Muscle of arm (tissue), 12 donors: ENCODE results near the gene MED26. TPM values are rescaled to one million over a fixed set of nuclear protein-coding genes. Genes with fewer than 3 reads are reported as not detected.
"Not testable (repeated sequence)": the region's sequence is repeated elsewhere in the genome, so short reads cannot be mapped to it uniquely, and the experiment has no call there.

Experiments used
- DNase-seq: peaks from one replicate; pipeline ENCODE4 v3.0.0-alpha.2; 2013
- polyA plus RNA-seq, 12 donors: library from polyadenylated mRNA; unstranded; fragments of 120-200 nt; gene quantifications; one replicate each; pipeline ENCODE4 v1.2.1, GENCODE V29; 2013; ENCODE audit not compliant: insufficient read length in 12 of 12

The MED26 gene
- polyA plus RNA-seq, 12 donors: 4.6 to 7.7 (median 6.1) TPM; not detected in 1

DNA sequence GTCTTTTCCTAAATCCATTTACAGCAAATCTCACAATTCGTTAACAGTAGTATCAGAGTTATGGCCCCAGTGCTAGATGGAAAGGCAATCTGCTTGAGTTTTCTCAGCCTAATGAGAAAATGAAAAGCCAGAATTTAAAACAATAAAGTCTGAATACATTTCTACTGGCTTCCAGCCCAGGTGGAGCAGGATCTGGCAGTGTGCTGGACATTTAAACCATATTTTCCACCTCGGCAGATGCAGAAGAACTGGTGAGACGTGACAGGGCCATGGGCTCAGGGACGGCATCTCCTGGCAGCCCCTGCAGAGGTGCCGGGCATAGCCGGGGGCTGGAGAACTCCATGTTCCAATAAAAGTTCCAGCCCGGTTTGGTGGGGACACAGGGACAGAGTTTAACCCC is 24.9 kb upstream of the MED26 start:
- DNase-seq: no peak

DNA sequence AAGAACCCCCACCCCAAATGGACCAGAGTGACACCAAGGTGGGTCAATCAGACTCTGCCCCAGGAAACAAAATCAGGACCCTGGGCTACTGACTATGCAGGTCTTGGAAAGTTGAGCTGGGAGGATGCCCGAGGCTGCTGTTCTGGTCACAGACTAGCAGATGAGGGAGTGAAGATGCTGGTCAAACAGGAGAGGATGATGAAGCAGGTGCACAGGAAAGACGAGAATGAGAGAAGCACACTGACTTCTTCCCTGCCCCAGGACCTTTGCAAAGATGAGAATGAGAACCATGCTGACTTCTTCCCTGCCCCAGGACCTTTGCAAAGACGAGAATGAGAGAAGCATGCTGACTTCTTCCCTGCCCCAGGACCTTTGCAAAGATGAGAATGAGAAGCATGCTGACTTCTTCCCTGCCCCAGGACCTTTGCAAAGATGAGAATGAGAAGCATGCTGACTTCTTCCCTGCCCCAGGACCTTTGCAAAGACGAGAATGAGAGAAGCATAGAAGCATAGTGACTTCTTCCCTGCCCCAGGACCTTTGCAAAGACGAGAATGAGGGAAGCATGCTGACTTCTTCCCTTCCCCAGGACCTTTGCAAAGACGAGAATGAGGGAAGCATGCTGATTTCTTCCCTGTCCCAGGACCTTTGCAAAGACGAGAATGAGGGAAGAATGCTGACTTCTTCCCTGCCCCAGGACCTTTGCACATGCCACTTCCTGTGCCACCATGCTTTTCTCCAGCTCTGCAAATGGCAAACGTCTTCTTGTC is 23.6 kb upstream of the MED26 start:
- not testable (repeated sequence) for DNase-seq

DNA sequence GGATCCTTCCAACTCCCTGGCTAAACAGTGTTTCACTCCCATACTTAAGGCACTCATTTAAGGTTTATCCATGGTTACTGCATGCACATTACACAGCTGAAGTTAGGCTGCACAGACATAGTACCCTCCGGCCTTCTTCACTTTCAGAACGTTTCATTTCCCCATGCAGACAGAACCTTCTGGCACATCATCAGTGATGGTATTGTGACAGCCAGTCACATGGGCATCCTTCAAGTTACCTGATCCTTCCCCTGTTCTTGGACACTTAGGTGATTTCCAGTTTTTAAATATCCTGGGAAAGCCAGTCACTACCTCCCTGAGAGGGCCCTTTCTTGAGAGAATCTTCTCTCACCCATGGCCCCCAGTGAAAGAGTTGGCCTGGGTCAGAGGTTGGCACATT is 22.8 kb upstream of the MED26 start:
- DNase-seq: no peak

DNA sequence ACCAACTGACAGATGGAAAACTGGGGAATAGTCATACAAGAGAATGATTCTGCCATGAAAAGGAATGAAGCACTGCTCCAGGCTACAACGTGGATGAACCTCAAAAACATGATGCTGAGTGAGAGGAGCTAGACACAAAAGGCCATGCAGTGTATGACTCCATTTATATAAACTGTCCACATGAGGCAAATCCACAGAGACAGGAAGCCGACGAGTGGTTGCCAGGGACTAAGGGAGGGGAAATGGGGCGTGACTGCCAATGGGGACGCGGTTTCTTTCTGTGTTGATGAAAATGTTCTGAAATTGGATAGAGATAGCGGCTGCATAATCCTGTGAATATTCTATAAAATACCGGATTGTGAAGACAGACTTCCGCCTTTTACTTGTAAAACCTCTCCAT is 21.7 kb upstream of the MED26 start:
- no peak for DNase-seq

DNA sequence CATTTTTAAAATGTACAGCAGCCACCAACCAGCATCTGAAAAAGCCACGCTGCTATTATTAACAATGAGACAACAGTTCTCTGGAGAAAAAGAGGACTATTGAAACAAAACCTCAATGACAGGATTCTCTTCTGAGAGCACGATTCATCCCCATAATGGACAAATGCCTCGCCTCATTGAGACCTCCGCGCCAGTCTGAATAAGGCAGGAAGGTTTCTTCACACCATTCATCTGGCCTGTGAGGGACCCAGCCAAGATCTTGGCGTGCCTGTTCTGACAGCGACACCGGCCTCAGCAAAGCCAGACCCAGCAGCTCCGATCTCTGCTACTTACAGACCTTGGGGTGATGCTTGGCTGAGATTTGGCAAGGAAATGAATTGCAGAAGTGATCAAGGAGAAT is 17.1 kb upstream of the MED26 start:
- DNase-seq: no peak

DNA sequence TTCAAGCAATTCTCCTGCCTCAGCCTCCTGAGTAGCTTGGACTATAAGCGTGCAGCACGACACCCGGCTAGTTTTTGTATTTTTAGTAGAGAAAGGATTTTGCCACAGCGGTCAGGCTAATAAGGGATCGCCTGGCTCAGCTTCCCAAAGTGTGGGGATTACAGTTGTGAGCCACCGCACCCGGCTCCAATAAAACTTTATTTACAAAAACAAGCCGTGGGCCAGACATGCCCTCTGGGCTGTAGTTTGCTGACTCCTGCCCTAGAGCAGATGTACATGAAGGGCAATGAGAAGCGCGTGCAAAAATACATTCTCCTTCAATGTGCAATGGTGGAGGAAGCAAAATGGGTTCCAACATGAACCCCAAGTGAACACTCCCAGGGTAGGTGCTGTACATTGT is 13.7 kb upstream of the MED26 start:
- no peak for DNase-seq

DNA sequence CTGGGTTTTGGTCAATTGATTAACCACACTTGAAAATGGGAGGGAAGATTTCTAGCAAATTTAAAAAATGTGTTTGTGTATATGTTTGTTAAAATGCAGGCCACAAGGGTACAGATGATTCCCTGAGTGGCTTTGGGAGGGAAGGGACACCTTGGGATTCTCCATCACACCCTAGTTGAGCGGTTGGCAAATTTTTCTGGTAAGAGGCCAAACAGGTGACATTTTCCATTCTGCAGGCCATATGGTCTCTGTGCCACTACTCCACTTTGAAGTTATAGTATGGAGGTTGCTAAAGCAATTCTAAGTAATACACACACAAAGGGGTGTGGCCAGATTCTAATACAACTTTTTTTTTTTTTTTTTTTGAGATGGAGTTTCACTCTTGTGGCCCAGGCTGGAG is 12.9 kb upstream of the MED26 start:
- DNase-seq: no peak

DNA sequence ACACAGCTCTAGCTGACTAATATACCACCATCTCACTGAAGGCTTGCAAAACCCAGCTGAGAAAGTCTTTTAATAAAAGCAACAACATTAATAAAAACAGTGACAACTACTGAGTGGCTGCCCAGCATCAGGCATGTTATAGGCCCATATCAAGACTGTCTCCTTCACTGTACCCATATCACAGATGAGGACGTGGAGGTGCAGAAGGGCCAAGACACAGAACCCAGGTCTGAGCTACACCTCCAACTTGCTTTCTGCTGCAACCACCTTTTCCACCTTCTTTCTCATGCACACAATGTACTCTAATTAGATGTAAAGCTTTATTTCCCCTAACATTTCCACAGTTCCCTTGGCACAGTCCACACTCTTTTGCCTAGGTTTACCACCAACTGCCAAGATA is 10.7 kb upstream of the MED26 start:
- DNase-seq: no peak

DNA sequence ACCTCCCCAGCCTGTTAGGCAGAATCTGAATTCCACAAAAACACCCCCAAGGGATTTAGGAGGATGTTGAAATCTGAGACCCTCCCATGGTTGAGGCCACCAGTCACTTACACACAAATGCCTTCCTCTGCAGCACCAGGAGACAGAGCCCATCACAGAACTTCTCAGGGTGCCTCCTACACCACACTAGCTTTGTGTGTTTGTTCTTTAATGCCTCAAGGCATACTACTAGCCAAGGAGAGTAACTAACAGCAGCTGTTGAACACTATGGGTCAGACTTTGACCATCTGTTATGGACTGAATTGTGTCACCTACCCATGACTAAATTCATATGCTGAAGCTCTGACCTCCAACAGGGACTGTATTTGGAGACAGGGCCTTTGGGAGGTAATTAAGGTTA is 9.5 kb upstream of the MED26 start:
- DNase-seq: no peak

DNA sequence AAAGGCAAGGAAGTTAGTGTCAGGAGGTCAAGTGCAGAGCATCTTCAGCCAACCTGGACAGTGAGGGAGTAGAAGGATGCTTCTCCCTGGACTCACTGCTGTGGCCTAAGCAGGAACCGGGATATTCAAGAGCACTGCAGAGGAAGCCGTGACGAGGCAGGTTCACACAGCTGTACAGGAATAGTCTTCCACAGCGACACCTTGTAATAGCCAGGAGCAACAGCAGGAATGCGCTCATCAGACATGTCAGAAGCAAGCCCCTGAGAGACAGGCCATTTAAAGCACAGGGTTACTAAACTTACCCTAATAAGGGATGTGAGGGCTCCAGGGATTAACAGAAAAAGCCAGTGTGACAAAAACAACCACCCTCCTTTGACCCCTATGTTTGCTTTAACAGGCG is 3.5 kb upstream of the MED26 start:
- DNase-seq: no peak

DNA sequence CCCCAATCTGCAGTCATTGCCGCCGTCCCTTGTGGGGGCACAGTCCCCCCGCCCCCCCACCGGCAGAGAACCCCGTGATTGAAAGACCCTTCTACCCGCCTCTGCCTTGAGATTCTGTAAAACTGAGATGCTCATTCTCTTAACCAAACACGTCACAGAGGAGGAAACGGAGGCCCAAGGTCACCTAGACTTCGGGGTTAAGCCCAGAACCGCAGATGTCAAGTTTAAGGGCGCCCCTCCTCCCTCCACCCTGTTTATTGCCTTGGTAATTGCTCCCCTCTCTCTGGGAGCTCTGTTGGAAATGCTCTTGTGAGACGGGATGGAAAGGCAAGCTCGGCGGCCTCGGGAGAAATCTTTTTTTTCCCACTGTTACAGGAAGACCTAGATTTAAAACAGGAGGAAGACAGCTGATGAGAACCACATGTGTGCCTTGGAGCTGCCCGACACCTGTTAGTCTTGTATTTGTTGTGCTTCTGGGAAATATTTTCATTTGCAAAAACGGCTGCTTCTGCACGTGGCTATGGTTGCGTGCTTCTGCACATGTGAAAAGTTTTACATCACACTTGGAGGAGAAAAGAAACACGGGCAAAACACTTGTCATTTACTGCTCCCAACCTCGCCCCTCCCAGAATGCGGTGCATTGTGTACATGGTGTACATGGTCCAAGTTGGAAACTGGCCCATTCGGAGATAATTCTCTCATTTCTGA is 1.1 kb upstream of the MED26 start:
- DNase-seq: peak; percentile 81

DNA sequence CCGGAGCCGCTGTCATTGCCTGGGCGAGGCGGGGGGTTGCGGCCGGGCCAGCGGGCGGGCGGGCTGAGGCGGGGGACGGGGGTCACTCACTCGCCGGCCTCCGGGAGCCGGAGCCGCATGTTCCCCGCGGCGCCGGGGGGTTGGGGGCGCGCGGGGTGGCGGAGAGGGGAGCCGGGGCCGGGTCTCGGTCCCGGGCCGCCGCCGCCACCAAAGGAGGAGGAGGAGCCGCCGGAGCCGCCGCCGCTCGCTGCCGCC is 149 bp downstream of the MED26 start:
- no peak for DNase-seq

DNA sequence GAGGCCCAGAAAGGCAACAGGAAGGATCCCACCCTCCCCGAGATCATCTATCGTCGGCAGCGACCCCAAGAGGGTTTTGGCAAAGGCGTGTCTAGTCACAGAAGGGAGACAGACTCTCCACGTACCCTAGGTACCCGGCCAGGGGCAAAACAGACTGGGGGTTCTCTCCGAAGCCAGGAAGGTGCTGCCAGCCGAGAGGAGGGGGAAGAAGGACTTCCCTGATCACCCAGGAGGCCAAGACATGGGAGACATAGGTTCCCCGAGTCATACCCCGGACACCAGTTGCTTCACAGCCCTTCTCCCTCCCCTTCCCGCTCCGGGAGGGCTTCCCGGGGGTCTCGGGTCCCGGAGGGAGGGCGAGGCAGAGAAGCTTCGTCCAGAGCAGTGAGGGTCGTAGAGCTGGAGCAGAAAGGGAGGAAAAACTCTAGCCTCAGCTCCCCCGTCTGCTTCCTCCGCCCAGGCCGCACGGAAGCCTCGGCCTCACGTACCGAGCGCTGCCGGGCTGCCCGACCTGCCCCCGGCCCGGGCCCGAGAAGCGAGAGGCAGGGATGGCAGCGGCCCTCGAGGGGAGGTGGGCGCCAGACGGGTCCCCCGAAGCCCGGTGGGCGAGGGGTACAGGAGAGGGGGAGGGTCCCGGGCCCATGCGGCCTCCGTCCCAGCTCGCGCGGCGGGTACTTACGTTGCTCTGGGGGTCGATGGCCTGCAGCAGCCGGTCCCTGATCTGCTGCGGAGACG is 644 bp downstream of the MED26 start:
- no peak for DNase-seq

DNA sequence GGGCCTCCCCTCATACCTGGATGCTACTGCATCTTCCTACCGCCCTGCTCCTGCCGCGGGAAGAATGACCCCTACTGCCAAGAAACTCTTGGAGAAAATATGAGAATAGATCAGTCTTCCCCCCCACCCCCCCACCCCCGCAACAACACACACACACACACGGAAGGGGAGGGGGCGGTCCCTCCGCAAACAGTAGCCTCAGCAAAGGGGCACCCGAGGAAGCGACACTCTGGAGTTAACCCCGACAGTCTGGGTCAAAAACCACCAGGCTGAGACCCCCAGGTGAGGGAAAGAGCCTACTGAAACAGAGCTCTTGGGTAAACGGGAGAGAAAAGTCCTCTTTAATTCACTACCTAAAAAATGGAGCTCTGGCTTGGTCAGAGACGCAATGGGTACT is 1.2 kb downstream of the MED26 start:
- DNase-seq: no peak

DNA sequence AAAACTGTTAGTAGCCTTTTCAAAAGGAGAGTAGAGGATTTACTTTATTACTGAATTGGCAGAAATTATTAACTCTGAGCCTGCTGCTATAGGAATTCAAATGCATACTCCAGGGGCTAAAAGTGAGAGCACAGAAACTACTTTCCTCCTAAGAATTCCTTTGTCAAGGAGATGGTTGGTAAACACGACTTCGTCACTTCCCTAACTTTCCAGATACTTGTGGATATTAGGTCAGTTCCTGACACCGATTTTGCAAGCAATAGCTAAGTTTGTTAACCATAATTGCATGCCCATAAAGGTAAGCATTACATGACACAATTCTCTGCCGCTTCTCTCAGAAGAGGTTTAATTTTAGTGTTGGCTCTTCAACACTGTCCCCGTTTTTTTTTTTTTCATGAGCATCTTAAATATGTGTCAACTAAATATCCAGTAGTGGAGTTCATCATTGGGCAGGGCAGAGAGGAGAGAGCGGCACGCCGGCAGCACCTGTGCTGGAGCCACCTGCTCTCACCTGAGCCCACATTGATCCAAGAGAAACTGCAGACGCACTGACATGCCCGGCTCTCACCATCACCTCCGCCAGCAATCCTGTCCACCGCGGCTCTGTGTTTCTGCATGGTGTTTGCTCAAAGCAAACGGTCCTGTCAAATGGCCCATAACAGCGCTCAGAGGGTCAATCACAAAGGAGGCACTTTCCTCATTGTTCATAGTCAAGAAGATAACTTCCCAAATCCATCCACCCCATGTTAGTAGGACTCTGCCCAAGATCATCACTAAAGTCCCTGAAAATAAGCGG is 2.6 kb downstream of the MED26 start:
- no peak for DNase-seq

DNA sequence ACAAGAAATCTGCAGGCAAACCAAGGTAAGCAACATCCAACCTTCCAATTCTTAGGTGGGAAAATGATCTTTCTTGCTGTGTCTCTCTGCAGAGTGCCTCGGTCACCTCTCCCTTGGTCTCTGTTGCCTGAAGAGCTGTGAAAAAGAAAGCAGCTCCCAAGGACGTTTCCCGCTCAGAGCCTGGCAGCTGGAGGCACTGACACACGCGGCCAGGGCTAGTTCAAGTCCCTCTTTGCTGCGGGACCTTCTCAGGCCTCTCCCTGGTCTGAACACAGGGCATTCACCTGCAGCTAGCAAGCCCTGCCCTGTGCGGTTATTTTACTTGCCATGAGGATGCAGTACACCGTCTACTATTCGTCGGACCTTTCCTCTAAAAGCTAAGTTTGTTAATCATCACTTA is 3.8 kb downstream of the MED26 start:
- DNase-seq: no peak

DNA sequence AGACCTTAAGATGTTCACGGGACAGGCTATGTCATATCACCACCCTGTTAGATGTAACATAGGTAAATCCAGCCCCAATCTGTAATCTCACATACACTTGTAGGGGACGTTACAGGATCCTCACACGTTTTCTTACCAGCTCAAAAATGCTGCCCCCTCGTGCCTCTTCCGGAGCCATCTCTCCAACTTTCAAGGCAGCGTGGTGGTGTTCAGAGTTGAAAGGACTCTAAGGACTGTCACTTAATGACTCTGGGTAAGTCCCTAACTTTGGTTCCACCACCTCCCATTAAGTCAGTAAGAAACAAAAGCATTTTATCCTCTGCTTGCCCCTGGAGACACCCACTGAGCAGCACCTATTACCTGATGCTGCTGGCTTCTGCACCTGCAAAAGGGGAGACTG is 4.4 kb downstream of the MED26 start:
- DNase-seq: no peak

DNA sequence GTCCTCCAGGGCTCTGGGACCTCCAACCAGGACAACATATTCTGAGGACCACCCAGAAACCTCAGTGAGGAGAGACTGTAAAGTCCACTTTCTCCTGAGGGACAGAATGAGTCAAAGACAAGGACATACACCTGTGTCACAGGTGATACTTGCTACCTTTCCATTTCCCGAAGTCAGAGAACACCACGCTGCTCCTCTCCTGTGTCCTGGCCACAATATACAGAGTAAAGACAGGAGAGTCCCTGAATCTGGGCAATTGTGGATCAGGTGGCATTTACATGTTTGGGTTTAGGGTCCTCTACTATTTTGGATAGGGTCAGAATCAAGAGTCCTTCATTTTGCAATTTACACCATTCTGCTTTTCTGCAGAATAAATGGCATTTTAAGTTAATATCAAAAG is 4.9 kb downstream of the MED26 start:
- DNase-seq: no peak

DNA sequence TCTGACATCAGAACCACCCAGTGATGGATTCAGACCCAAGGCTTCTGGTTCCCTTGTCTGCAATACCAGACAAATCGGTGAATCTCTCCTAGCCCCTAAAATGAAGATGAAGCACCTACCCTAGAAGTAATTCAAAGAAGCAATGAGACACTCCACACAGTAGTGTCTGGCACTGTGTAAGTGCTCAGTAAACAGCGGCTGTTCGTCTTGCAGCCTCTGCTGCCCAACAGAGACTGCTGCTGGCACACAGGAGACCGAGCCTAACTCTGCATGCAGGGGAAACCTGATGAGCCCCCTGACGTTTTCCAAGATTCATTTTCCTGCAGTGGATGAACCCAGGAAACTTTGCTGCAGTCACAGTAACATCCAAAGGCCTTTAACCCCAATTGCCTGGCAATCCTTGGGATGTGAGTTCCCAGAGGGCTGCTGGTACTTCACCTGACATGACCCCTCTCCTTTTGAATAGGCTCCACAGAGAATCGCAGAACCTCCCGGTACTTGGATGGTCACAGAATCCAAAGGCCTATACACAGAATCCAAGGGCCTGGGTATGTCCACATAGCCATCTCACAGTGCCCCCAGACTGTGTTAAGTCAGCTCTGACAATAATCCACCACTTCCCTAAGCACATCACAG is 6.7 kb downstream of the MED26 start:
- no peak for DNase-seq

DNA sequence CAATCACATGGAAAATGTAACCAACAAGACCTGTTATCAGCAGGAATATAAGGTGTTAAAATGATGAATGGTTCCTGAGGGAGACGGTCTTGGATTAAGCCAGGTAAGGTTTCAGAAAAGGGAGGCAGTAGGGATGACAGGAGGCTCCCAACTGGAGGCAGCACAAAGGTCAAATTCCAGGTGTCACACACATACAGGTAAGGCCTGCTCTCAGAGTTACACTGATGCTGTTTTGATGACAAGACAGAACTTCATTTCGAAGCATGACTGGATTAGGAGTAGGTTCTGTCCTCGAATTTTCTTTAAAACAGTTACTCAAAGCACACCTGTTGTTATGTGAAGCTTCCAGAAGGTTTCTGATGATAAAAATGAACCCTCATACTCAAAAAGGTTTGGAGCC is 7.4 kb downstream of the MED26 start:
- DNase-seq: no peak

DNA sequence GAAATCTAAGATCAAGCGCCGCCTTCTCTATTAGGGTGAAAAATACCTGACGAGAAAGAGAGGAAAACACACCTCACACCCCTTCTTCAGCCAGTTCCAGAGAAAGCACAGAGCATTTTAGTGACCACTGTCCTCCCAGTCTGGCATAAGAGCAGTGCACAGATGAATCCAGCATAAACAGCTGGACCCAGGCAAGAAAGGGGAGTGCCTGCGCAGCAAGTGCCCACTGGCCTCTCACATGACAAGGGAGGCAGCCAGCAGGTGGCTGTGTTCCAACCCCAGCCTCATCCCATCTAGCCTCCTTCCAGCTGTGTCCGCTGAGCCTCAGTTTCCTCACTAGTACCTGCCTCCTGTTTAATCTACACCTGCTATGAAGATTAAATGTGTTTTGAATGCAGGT is 8.0 kb downstream of the MED26 start:
- no peak for DNase-seq

DNA sequence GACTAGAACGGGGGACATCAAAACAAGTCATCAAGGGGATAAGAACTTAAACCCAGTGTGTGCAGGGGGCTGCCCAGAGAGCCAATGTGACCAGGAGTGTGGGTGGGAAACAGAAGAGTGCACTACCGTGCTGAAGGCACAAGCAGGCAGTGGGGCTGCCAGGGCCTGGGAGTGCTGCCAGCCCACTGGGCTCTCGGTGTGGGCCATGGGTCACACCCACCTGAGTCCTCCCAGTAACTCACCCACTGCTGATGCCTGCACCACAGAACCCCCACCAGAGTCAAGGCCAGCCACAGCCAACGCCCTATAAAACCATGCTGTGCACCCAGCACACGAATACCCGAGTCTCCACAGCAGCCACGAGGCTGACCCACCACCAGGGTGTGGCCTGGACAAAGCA is 8.5 kb downstream of the MED26 start:
- no peak for DNase-seq
